LNCAP (cell line): Measurements from ENCODE around the gene SPOCK3.

Source experiments
- CTCF ChIP-seq: fragments of 450-650 bp; IDR thresholded peaks from 2 replicates; pipeline ENCODE4 v1.5.1; 2017; ENCODE audit warnings: mild to moderate bottlenecking

The SPOCK3 gene

GRCh38 chr4:166688835-166689234 lies 545.5 kb downstream of the SPOCK3 start:
- TF ChIP-seq CTCF, result no peak

GRCh38 chr4:166687828-166688227 lies 546.5 kb downstream of the SPOCK3 start:
- TF ChIP-seq CTCF, result no peak
